Muscle of leg (tissue), 16 donors: ENCODE data around the gene ASAH2. TPM values are rescaled to one million over a fixed set of nuclear protein-coding genes. Genes with fewer than 3 reads are reported as not detected.
A peak's percentile ranks its signal among the peaks of the same experiment; 100 is the strongest.

Experiments
- DNase-seq: peaks from one replicate; pipeline ENCODE4 v3.0.0; 2013
- H3K27ac ChIP-seq: one replicate; pipeline ENCODE4 v1.5.1; 2013; ENCODE audit warnings: mild to moderate bottlenecking, low read length, control low read depth
- H3K27me3 ChIP-seq: one replicate; pipeline ENCODE4 v1.6.1; 2013; ENCODE audit warnings: low read length; ENCODE audit not compliant: control insufficient read depth, insufficient read depth
- H3K36me3 ChIP-seq: one replicate; pipeline ENCODE4 v1.6.1; 2013; ENCODE audit warnings: low read length; ENCODE audit not compliant: control insufficient read depth, insufficient read depth
- H3K4me1 ChIP-seq: one replicate; pipeline ENCODE4 v1.6.1; 2013; ENCODE audit warnings: low read length; ENCODE audit not compliant: control insufficient read depth, insufficient read depth
- H3K4me3 ChIP-seq: one replicate; pipeline ENCODE4 v1.5.1; 2013; ENCODE audit warnings: low read length, control low read depth
- H3K9me3 ChIP-seq: replicated peaks from 2 replicates; pipeline ENCODE4 v1.6.1; 2013; ENCODE audit warnings: low read depth, low read length; ENCODE audit not compliant: control insufficient read depth
- WGBS: methylation state at CpG from one replicate; pipeline ENCODE4 v1.1.5; 2013; ENCODE audit warnings: missing lambda C conversion rate; ENCODE audit not compliant: insufficient coverage; 5-methylcytosine and 5-hydroxymethylcytosine counted together
- long read RNA-seq, 11 donors: transcript quantifications; one replicate each; lab custom pipeline, GENCODE V29; 2026
- polyA plus RNA-seq, 8 donors: library from polyadenylated mRNA; unstranded; fragments of 120-200 nt; gene quantifications; one replicate each; pipeline versions ENCODE4 v1.2.1 to v1.2.3, GENCODE V29; 2013; ENCODE audit warnings: inconsistent platforms in 1 of 8, low replicate concordance in 1 of 8; ENCODE audit not compliant: insufficient read length in 8 of 8, insufficient read depth in 1 of 8
- total RNA-seq: library from RNA; stranded (reverse); fragments of 120-200 nt; gene quantifications from one replicate; pipeline ENCODE4 v1.2.4, GENCODE V29; 2013

Gene ASAH2
- 1.6 TPM for total RNA-seq
- 1 to 10 TPM in 5 of 8 donors, under 1 TPM in 3; 0.23 to 3.4 (median 1.4) TPM for polyA plus RNA-seq
- long read RNA-seq, donor 1: 0 reads
- long read RNA-seq, donor 2: 0 reads
- long read RNA-seq, donor 3: 0 reads
- long read RNA-seq, donor 4: 0 reads
- long read RNA-seq, donor 5: 0 reads
- long read RNA-seq, donor 6: 0 reads
- long read RNA-seq, donor 7: 0 reads
- long read RNA-seq, donor 8: 0 reads
- long read RNA-seq, donor 9: 0 reads
- long read RNA-seq, donor 10: 0 reads
- long read RNA-seq, donor 11: 0 reads

DNA sequence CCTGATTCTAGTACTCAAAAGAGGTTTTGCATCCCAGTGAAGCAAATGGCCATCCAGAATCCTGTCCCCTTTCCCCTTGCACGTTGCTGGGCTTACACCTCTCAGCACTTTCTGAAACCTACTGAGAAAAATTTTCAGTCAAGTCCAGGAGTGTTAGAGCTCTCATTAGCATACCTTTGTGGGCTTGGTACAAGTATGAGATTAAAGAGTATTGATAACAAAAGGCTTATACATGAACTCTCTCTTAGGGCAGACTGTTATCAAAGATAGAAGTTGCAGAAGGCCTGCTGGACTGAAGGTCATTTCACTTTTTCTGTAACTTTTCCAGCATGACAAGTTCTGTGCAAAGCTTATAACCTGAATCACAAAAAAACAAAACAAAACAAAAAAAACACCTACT lies at the start of gene ASAH2:
Gene ASAH2 (minus strand): TSS at position 123 of the 400 bp plus-strand sequence. CDS start 2,906 bp downstream, outside the sequence.
- Histone ChIP-seq H3K4me3 (no peak within 1 kb of the TSS), H3K4me1 (no peaks in the 10 kb centered on the region), H3K9me3 (no peaks in the 10 kb centered on the region), H3K36me3 (no peaks in the 10 kb centered on the region), H3K27me3 (no peaks in the 10 kb centered on the region), H3K27ac (no peak within 1 kb of the TSS)
- DNase-seq: no peak
- no CpG with 5 or more reads among the region's 1 CpG for WGBS

DNA sequence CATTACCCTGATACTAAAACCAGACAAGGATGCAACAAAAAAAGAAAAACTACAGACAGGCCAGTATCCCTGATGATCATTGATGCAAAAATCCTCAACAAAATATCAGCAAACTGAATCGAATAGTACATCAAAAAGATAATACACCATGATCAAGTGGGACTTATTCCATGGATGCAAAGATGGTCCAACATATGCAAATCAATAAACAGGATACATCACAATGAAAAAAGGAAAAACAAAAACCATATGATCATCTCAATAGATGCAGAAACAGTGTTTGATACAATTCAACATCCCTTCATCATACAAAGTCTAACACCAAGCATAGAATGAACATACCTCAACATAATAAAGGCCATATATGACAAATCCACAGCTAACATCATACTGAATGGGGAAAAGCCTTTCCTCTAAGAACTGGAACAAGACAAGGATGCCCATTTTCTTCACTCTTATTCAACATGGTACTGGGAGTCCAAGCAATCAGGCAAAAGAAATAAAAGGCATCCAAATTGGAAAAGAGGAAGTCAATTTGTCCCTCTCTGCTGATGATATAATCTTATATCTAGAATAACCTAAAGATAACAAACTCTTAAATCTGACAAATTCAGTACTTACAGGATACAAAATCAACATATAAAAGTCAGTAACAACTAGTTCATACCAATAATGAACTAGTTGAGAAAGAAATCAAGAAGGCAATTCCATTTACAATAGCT lies 48.8 kb upstream of the ASAH2 start:
- Histone ChIP-seq H3K4me1 (no peaks in the 10 kb centered on the region), H3K36me3 (no peaks in the 10 kb centered on the region), H3K4me3 (no peak overlapping the region), H3K9me3 (peaks cover 16% of the 10 kb centered on the region), H3K27ac (no peak overlapping the region), H3K27me3 (no peaks in the 10 kb centered on the region)
- DNase-seq: no peak
- WGBS: 100% methylated on average over 1 of the region's 1 CpG

DNA sequence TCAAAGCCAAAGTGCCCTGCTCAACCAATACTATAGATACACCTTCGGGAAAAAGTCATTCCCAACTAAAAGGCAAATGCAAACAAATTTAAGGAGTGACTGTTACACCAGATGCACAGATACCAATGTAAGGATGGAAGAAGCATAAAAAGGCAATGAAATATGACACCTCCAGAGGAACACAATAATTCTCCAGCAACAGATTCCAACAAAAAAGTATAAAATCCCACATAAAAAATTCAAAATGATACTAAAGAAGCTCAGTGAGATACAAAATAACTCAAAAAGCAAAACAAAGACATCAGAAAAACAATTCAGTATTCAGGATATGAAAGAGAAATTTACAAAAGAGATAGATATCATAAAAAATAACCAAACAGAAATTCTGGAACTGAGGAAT lies 44.1 kb upstream of the ASAH2 start:
- no peaks in the 10 kb centered on the region for H3K4me1 ChIP-seq
- no peak for DNase-seq
- H3K4me3 ChIP-seq: no peak overlapping the region
- no peaks in the 10 kb centered on the region for H3K36me3 ChIP-seq
- H3K27me3 ChIP-seq: no peaks in the 10 kb centered on the region
- peaks cover 16% of the 10 kb centered on the region for H3K9me3 ChIP-seq
- no peak overlapping the region for H3K27ac ChIP-seq
- WGBS: no CpG with 5 or more reads among the region's 1 CpG

DNA sequence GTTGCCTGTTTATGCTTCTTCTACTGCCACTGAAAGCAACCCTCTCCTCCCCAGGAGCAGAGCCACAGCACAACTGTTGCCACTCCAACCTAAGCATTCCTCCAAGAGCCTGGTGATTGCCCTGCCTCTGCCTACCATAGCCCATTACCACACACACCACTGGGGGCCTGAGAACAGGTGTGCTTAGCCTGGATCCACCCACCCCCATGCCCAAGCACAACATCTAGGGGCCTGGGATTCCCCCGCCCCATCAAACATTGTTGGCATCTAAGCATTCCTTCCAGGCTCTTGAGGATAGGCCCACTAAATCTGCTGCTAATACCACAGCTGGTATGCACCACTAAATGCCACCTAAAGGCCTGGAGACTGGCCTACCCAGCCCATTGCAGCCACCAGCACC lies 43.3 kb upstream of the ASAH2 start:
- no peak overlapping the region for H3K4me3 ChIP-seq
- WGBS: 71% methylated on average over 1 of the region's 1 CpG
- no peaks in the 10 kb centered on the region for H3K4me1 ChIP-seq
- H3K27ac ChIP-seq: no peak overlapping the region
- H3K9me3 ChIP-seq: peaks cover 10% of the 10 kb centered on the region
- H3K36me3 ChIP-seq: no peaks in the 10 kb centered on the region
- no peak for DNase-seq
- H3K27me3 ChIP-seq: no peaks in the 10 kb centered on the region

DNA sequence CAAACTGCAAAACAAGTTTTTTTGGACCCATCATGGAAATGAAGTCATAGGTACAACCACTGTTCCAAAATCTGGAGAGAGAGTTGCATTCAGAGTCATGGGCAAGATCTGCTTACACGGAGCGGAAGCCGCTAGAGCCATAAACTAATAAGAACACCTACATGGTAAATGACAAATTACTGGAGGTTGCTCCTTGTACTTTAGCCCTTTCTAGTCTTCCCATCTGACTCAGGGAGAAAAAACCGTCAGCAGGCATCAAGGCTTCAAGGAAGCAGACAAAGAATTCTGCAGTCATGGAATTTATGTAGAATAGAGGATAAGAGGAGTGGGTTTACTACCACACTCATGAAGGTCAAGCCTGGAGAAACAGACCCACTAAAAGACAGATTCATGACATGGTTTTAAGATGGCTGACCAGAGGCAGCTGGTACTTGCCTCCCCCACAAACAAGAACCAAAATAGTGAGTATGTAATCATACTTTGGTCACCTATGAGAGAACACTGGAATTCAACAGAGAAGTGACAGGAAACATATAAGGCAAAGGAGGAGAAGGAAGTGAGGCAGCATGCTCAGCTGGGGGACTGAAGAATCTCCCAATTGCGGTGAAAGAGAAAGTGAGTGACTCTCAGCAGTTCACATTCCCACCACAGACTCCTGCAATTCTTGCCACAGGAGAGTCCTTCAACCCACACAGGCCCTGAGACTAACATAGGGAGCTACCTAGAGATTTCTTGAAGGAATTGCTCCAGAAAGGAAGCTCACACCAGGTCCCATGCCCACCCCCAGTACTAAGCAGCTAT lies 42.4 kb upstream of the ASAH2 start:
- Histone ChIP-seq H3K4me3 (no peak overlapping the region), H3K4me1 (no peaks in the 10 kb centered on the region), H3K9me3 (peaks cover 6% of the 10 kb centered on the region), H3K36me3 (no peaks in the 10 kb centered on the region), H3K27ac (no peak overlapping the region), H3K27me3 (no peaks in the 10 kb centered on the region)
- WGBS: 80% methylated on average over 1 of the region's 5 CpGs
- DNase-seq: no peak

DNA sequence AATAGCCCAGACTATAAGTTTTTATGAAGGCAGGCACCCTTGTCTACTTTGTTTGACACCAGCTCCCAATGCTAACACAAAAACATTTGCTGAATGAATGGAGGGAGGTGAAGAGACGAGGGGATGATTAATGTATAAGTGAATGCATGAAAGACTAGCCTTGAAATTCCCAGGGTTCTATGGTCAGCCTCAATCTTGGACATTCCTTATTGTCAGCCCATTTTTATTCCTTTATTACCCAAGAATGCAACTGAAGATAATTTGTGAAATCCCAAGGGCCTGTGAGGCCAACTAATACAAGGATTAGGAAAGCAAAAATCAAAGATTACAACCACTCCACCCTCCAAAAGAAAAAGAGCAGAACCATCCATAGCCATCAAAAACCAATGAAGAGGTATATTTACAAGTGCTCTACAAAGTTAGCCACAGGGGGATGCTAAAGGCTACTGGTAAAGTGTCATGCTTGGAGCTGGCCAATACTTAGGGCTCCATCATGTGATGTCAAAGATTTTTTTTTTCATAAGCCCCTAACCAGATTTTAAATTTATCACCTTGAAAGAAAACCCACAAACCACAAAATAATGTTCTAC lies 40.0 kb upstream of the ASAH2 start:
- peaks cover 6% of the 10 kb centered on the region for H3K4me1 ChIP-seq
- no peaks in the 10 kb centered on the region for H3K27me3 ChIP-seq
- DNase-seq: no peak
- H3K4me3 ChIP-seq: no peak overlapping the region
- H3K9me3 ChIP-seq: no peaks in the 10 kb centered on the region
- H3K27ac ChIP-seq: no peak overlapping the region
- no CpG with 5 or more reads among the region's 1 CpG for WGBS
- H3K36me3 ChIP-seq: no peaks in the 10 kb centered on the region

DNA sequence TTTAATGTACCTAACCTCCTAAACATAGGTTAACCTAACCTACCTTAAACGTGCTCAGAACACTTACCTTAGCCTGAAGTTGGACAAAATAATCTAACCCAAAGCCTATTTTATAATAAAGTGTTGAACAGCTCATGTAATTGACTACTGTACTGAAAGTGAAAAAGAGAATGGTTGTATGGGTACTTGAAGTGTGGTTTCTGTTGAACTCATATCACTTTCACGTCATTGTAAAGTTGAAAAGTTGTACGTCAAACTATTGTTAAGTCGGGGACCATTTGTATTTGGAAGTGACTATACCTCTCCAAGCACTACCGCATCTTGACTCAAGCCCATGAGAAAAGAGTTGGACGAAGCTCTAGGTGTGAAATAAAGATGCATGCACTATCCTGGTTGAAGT lies 37.9 kb upstream of the ASAH2 start:
- no peaks in the 10 kb centered on the region for H3K9me3 ChIP-seq
- no peak overlapping the region for H3K4me3 ChIP-seq
- no CpG with 5 or more reads among the region's 6 CpGs for WGBS
- peaks cover 6% of the 10 kb centered on the region for H3K4me1 ChIP-seq
- DNase-seq: no peak
- H3K27ac ChIP-seq: no peak overlapping the region
- no peaks in the 10 kb centered on the region for H3K36me3 ChIP-seq
- H3K27me3 ChIP-seq: no peaks in the 10 kb centered on the region

DNA sequence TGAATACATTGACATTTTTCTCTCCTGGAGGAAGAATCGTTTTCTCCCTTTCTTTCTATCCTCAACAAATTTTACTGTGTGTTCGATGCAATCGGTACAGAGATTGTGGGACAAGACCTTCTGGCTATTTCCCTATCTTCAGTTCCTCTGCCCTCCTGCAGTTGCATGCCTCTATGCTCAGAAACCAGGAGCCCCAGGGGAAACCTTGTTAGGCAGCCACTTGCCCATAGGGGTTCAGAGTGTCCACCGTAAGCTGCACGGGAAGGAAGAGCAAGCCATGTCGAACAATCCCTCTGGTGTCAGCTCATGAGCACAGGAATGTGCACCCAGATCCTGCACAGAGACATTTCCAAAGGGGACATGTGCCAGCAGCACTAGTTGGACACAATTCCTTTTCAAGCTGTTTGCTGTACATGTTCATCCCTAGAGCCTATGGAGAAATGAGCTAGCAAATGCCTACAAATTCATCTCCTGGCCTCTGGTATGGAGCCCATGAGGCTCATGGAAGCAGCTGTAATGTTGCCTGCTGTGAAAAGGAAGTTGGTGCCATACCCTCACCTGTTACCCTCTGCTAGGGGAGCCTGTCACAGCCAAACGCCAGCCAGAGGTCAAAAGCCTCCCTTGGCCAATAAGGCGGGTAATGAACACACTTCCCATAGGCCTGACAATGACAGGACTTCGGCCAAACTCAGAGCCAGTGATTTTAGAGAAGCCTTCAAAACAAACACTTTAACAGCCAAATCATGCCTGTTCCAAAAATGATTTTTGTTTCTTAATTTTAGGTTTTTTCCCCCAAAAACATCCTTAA lies 35.9 kb upstream of the ASAH2 start:
- H3K4me1 ChIP-seq: peaks cover 6% of the 10 kb centered on the region
- H3K27me3 ChIP-seq: no peaks in the 10 kb centered on the region
- H3K36me3 ChIP-seq: no peaks in the 10 kb centered on the region
- no peak overlapping the region for H3K4me3 ChIP-seq
- H3K27ac ChIP-seq: peak overlapping the region; percentile 56
- DNase-seq: peak; percentile 38
- no peaks in the 10 kb centered on the region for H3K9me3 ChIP-seq
- WGBS: 57% methylated on average over 7 of the region's 9 CpGs

DNA sequence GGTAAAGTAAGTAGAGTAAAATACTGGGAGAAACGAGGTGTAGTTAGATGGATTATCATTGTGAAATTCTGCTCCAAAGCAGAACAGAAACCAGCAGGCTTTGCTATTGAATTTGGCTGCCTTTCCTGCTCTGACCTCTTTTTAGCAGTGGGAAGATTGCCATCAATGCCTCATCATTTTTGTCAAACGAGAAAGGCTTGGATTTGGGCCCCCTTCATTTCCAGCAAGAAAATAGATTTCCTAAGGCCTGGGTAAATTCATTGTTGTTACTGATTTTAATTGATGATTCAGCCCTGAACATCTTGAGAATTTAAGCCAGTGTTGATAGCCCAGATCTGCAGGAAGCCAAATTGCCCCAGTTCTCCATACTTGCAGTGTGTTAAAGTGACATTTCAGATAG lies 35.2 kb upstream of the ASAH2 start:
- Histone ChIP-seq H3K27ac (peak overlapping the region; percentile 47), H3K4me1 (peaks cover 6% of the 10 kb centered on the region), H3K9me3 (no peaks in the 10 kb centered on the region), H3K4me3 (no peak overlapping the region), H3K27me3 (no peaks in the 10 kb centered on the region), H3K36me3 (no peaks in the 10 kb centered on the region)
- DNase-seq: peak; percentile 94
- 0% methylated on average over 1 of the region's 2 CpGs for WGBS
